Activated CD4-positive, alpha-beta T cell treated with anti-CD3 and anti-CD28 coated beads, Interleukin-2, amount 50 U/mL, for 48 hours (primary cell): ENCODE data around the gene GABRR1.

Source experiments
- DNase-seq, 2 experiments: peaks; one replicate each; pipeline ENCODE4 v3.0.0-alpha.2; 2020

GABRR1 gene

GRCh38 chr6:89214197-89214596, 3.0 kb downstream of the GABRR1 start:
- no peak for DNase-seq

- no peak for DNase-seq
Observed at GRCh38 chr6:89212472-89212871, 4.7 kb downstream of the GABRR1 start.

- DNase-seq, result no peak
Observed at GRCh38 chr6:89209457-89209856, 7.7 kb downstream of the GABRR1 start.

GRCh38 chr6:89208551-89208950, 8.6 kb downstream of the GABRR1 start:
- no peak for DNase-seq

- DNase-seq, result no peak
Observed at GRCh38 chr6:89205819-89206218, 11.3 kb downstream of the GABRR1 start.

- no peak for DNase-seq
Observed at GRCh38 chr6:89204096-89204495, 13.1 kb downstream of the GABRR1 start.

- no peak for DNase-seq
Observed at GRCh38 chr6:89200706-89201215, 16.4 kb downstream of the GABRR1 start.

GRCh38 chr6:89199579-89199978, 17.6 kb downstream of the GABRR1 start:
- DNase-seq, result no peak

GRCh38 chr6:89198235-89198634, 18.9 kb downstream of the GABRR1 start:
- DNase-seq, result no peak

GRCh38 chr6:89197141-89197540, 20.0 kb downstream of the GABRR1 start:
- DNase-seq, result no peak

GRCh38 chr6:89194559-89194958, 22.6 kb downstream of the GABRR1 start:
- no peak for DNase-seq

GRCh38 chr6:89190741-89191140, 26.4 kb downstream of the GABRR1 start:
- no peak for DNase-seq

- DNase-seq, result no peak
Observed at GRCh38 chr6:89187504-89187903, 29.7 kb downstream of the GABRR1 start.

GRCh38 chr6:89186762-89187161, 30.4 kb downstream of the GABRR1 start:
- no peak for DNase-seq

- no peak for DNase-seq
Observed at GRCh38 chr6:89184344-89184743, 32.8 kb downstream of the GABRR1 start.

- no peak for DNase-seq
Observed at GRCh38 chr6:89183294-89183693, 33.9 kb downstream of the GABRR1 start.

GRCh38 chr6:89180971-89181370, 36.2 kb downstream of the GABRR1 start:
- DNase-seq, result no peak

- DNase-seq, result no peak
Observed at GRCh38 chr6:89180112-89180511, 37.0 kb downstream of the GABRR1 start.

- DNase-seq, result no peak
Observed at GRCh38 chr6:89173634-89174033, 43.5 kb downstream of the GABRR1 start.

- DNase-seq, result no peak
Observed at GRCh38 chr6:89172131-89172530, 45.0 kb downstream of the GABRR1 start.

GRCh38 chr6:89162047-89162371, 55.1 kb downstream of the GABRR1 start:
- DNase-seq, result no peak

GRCh38 chr6:89161326-89162046, 55.7 kb downstream of the GABRR1 start:
- no peak for DNase-seq

- DNase-seq, result no peak
Observed at GRCh38 chr6:89160331-89161092, 56.6 kb downstream of the GABRR1 start.

GRCh38 chr6:89154131-89154530, 63.0 kb downstream of the GABRR1 start:
- no peak for DNase-seq
